ENCODE results near the gene GRM1.

Gene GRM1

DNA sequence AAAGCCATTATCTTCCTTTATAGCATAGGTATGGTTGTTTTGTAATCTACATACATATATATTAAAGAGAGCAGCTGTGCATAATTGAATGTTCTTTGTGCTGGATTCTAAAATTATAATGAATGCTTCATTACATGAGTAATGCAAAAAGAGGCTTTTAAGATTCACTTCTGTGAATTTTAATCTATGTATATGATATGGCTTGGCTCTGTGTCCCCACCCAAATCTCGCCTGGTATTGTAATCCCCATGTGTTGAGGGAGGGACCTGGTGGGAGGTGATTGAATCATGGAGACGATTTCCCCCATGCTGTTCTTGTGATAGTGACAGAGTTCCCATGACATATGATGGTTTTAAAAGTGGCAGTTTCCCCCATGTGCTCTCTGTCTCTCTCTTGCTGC, 255.4 kb downstream of the GRM1 start:
- FAIRE-seq: no peak

DNA sequence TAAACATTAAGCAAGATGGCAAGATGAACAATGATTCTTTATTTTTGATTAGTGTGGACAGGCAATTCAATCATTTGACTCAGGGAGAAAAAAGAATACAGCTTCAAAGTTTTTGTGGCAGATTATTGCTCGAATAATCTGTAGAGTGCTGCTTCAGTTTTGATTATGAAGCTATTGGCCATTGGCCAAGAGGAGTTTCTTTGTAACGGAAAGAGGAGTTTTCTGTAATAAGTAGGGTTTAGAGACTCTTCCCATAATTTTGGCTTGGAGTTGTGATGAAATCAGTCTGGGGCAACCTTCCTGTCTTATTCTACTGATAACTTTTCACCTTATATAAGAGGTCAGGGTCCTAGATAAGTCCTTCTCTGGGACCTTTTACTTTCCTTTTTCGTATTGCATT, 258.1 kb downstream of the GRM1 start:
- no peak for FAIRE-seq

DNA sequence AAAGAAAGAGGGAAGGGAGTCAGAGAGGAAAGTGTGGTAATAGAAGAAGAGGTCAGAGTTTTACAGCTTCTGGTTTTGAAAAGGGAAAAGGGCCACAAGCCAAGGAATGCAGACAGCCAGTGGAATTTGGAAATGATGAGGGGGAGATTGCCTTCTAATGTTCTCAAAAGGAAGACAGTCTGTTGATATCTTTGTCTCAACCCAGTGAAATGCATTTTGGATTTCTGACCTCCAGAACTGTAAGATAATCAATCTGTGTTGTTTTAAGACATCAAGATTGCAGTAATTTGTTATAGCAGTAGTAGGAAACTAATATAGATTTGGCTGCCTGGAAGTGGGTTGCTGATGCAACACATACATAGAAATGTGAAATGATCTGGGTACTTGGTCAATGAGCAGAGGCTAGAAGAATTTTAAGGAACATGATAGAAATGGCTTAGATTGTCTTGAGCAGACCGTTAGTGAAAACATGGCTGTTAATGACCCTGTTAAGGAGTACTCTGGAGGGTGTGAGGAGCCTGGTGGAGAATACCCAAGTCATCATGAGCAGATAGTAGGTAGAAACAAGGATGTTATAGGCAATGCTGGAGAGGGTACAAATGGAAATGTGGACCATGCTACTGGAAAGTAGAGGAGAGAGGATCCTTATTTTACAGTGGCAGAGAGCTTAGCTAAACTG, 259.0 kb downstream of the GRM1 start:
- no peak for FAIRE-seq

- FAIRE-seq: no peak
Observed at GRCh38 chr6:146289816-146290588, 261.1 kb downstream of the GRM1 start.

DNA sequence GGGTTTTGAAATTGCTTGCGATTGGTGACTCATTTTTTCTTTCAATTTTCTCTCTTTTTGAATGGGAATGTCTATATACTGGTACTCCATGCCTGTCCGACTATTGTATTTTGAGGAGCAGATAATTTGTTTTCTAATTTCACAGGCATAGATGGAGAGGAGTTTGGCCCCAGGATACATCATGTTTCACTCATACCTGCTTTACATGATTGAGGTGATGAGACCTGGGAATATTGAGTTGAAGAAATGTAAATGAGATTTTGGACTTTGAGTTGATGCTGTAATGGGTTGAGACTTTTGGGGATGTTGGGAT, 261.7 kb downstream of the GRM1 start:
- FAIRE-seq: no peak

- no peak for FAIRE-seq
Observed at GRCh38 chr6:146292506-146292905, 263.6 kb downstream of the GRM1 start.

DNA sequence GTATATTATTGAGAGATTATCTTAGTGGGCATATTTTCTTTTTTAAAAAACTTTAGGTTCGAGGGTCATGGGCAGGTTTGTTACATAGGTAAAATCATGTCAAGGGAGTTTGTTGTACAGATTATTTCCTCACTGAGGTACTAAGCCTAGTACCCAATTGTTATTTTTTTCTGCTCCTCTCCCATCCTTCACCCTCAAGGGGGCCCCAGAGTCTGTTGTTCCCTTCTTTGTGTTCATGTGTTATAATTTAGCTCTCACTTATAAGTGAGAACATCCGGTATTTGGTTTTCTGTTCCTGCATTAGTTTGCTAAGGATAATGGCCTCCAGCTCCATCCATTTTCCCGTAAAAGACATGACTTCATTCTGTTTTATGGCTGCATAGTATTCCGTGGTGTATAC, 266.8 kb downstream of the GRM1 start:
- no peak for FAIRE-seq

- no peak for FAIRE-seq
Observed at GRCh38 chr6:146297815-146298214, 269.0 kb downstream of the GRM1 start.

DNA sequence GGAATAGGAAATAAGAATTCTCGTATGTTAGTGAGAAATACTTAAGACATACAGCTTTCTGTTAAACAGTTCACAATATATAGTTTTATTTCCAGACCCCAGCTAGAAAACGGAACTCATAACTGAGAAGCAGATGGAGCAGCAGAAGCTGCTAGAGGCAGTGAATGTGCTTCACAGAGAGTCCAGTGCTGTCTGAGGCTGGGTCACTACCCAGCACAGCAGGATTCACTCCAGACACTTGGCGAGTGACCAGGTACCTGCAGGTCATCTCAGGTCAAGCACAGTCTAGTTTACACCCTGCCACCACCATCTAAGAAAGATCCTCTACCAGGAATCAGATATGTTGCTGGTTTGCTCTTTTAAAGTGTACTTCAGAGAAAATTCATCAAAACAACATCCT, 271.7 kb downstream of the GRM1 start:
- no peak for FAIRE-seq

DNA sequence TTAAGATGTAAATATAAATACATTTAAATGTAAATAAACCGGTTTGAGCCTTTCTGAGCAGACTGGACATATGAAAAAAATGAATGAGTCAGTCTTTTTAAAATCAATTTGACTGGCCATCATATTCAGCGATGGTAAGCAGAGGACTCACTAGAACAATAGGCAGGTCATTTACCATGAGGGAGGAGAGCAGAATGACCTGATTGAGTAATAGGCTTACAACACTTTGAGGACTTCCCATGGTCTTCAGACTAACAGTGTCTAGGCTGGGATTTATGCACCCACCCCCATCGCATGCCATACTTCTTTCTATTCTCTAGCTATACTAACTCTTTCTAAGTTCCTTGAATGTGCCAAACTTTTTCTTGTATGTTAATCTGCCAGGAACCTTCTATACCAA, 272.9 kb downstream of the GRM1 start:
- no peak for FAIRE-seq

GRCh38 chr6:146302994-146303393, 274.1 kb downstream of the GRM1 start:
- FAIRE-seq: no peak

- FAIRE-seq: no peak
Observed at GRCh38 chr6:146304181-146304580, 275.3 kb downstream of the GRM1 start.

- FAIRE-seq: no peak
Observed at GRCh38 chr6:146305092-146305491, 276.2 kb downstream of the GRM1 start.

DNA sequence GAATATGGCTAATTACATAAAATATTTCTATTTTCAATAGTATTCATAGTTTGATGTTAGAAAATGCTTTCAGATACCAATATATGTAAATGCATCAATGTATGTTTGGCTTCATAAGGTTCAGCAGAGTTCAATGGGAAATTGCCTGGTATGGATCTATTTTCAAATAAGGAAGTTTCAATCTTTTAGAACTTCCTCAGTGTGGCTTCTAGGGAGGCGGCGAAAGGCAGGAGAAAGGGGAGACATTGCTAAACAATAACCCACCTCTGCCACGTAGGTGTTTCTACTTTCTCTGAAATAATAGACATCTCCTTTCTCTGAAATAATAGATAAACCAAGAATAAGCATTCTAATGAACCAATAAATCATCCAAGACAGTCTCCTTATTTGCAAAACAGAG, 277.1 kb downstream of the GRM1 start:
- no peak for FAIRE-seq

DNA sequence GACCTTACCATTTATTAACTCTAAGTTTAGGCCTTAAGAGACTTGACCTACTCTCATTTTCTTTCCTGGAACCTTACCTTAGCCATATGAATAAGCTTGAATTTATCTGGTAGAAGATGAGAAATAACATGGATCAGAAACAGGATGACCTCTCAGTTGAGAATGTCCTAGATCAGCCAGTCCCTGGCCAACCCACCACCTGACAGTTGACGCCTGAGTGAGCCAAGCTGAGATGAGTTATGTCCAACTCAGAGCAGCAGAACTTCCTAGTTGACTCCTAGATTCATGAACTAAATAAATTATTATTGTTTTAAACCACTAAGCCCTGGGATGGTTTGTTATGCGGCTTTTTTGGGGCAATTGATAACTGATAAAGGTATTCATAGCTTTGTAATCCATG, 281.8 kb downstream of the GRM1 start:
- no peak for FAIRE-seq

DNA sequence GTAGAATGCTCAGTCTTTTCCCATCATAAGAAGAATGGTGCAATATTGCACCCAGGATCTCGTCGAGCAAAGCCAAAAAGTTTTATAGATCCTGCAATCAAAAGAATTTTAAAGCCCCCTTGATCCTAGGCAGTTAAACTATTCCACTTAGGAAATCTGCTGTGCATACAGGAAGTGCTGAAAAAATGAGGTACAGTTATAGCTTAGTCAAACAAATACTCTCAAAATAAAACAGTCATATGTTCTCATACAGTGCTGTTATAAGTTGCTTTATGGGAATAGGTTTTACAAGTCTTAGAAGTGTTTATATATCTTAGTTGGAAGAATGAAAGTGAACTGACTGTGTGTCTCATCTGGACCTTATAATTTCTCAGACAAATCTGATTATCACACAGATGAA, 282.2 kb downstream of the GRM1 start:
- FAIRE-seq: no peak

GRCh38 chr6:146312608-146313007, 283.7 kb downstream of the GRM1 start:
- no peak for FAIRE-seq

GRCh38 chr6:146315381-146316174, 286.7 kb downstream of the GRM1 start:
- no peak for FAIRE-seq

GRCh38 chr6:146316175-146316495, 287.3 kb downstream of the GRM1 start:
- no peak for FAIRE-seq

- no peak for FAIRE-seq
Observed at GRCh38 chr6:146331013-146331412, 302.2 kb downstream of the GRM1 start.

- FAIRE-seq: no peak
Observed at GRCh38 chr6:146335336-146335735, 306.5 kb downstream of the GRM1 start.

DNA sequence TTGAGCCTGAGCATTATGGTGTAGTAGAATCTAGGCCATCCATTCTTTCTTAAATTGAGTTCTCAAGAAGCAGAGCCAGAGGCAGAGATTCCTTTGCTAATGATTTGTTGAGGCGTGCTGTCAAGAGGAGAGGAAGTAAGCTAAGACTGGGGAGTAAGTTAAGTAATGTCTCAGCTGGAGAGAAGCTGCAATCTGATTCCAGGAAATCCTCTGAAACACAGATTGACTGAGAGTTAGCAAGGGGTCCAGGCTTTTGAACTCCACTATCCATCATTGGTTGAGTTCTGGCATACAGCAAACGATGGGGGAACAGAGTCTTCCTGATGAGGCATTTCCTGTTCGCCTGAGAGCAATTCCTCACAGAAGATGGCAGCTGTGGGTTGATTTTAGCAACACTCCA, 307.3 kb downstream of the GRM1 start:
- FAIRE-seq: no peak

GRCh38 chr6:146337376-146337775, 308.5 kb downstream of the GRM1 start:
- FAIRE-seq: no peak

DNA sequence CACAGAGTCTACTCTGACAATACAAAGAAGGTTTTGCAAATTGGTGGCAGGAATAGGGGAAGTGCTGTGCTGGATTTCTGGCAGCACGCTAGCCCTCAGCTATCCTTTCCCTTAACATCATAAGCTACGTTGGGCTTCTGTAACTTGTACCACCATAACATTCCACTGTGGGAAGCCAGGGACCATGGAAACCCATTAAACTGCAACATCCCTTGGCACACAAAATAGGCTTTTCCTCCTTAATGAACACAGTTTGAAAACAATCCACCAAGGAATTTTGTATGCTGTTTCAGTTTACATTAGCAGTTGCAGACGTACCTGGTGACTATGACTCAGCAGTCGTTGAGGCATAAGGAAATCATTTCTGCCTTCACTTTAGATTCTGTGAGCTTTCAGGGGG, 310.9 kb downstream of the GRM1 start:
- no peak for FAIRE-seq

All from TTC549 (cell line).